Omental fat pad (tissue), 4 donors: ENCODE measurements around the gene EPS8L3. TPM values are rescaled to one million over a fixed set of nuclear protein-coding genes. Genes with fewer than 3 reads are reported as not detected.
"Not testable (repeated sequence)": the region's sequence is repeated elsewhere in the genome, so short reads cannot be mapped to it uniquely, and the experiment has no call there.

Source experiments
- ATAC-seq: fragments of 150-250 bp; one replicate; pipeline ENCODE4 v1.9.1; 2016; ENCODE audit warnings: mild to moderate bottlenecking, moderate library complexity; ENCODE audit not compliant: low FRiP score
- DNase-seq: peaks from one replicate; pipeline ENCODE4 v3.0.0-alpha.2; 2019; ENCODE audit warnings: low spot score
- total RNA-seq, 4 donors: library from RNA; depleted of rRNA; stranded (reverse); fragments of >200 nt; gene quantifications; one replicate each; pipeline ENCODE4 v1.1.0, GENCODE V29; 2016
- TF ChIP-seq, protein P1 (sequence below), 3 donors: fragments of 450-650 bp; IDR thresholded peaks; one replicate each; pipeline ENCODE4 v1.5.1; 2016 to 2017; ENCODE audit warnings: antibody characterized with exemption in 3 of 3, mild to moderate bottlenecking in 3 of 3, moderate library complexity in 2 of 3

Gene EPS8L3
- total RNA-seq, 4 donors from 2014 or later, result not detected

GRCh38 chr1:109712321-109712864, 51.3 kb downstream of the EPS8L3 start:
- ATAC-seq (no peak), DNase-seq (no peak)
- TF ChIP-seq, protein P1, sequence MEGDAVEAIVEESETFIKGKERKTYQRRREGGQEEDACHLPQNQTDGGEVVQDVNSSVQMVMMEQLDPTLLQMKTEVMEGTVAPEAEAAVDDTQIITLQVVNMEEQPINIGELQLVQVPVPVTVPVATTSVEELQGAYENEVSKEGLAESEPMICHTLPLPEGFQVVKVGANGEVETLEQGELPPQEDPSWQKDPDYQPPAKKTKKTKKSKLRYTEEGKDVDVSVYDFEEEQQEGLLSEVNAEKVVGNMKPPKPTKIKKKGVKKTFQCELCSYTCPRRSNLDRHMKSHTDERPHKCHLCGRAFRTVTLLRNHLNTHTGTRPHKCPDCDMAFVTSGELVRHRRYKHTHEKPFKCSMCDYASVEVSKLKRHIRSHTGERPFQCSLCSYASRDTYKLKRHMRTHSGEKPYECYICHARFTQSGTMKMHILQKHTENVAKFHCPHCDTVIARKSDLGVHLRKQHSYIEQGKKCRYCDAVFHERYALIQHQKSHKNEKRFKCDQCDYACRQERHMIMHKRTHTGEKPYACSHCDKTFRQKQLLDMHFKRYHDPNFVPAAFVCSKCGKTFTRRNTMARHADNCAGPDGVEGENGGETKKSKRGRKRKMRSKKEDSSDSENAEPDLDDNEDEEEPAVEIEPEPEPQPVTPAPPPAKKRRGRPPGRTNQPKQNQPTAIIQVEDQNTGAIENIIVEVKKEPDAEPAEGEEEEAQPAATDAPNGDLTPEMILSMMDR (IDR thresholded peaks at IDR 0.05), result no peak

DNA sequence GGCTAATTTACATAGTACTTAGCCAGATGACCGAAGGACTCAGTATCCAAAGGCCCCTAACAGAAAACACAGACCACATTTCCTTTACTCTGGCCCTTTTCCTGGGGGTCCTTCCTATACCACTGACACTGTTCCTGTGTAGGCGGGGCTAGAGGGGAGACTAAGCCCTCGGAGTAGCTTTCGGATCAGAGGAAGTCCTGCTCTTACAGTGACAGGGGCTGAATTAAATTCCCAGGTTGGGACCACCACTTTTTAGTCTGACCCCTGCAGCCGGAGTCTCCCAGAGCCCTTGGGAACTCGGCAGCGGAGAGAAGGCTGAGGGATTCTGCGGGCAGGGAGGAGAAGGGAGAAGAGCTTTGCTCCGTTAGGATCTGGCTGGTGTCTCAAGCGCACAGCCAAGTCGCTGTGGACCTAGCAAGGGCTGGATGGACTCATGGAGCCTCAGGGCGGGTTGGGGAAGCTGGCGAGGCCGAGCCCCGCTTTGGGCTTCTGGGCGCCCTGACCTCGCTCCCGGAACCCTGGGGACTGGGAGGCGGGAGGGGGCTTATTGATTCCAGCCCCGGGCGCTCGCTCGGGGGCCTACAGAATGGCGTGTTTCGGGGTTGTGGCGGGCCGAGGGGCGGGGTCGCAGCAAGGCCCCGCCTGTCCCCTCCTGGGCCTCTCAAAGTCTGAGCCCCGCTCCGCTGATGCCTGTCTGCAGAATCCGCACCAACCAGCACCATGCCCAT, 52.0 kb downstream of the EPS8L3 start, which contains the start of gene GSTM5:
Gene GSTM5 (plus strand): TSS at position 659 of the 728 bp plus-strand sequence. CDS start 62 bp downstream, at position 721.
- ATAC-seq, DNase-seq: not testable (repeated sequence)

DNA sequence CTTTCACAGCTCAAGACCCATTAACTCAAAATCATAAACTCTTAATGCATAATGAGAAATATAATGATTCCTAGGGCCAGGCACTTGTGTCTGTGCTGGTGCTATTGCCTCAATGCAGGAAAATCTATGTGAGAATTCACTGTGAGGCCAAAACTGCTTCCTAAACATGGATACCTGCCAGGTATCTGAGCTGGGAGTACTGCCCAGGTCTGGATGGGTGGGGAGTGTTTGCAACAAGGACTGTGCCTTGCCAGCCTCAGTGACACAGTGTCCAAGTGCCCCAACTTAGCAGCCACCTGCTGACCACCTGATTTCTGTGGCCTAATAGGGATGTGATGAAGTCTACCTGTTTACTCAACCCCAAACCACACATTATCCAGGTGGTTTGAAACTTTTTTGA, 53.9 kb downstream of the EPS8L3 start:
- ATAC-seq, DNase-seq: not testable (repeated sequence)

GRCh38 chr1:109708949-109709348, 54.8 kb downstream of the EPS8L3 start:
- not testable (repeated sequence) for ATAC-seq, DNase-seq

- TF ChIP-seq, protein P1 (IDR thresholded peaks at IDR 0.05), result no peak
- DNase-seq (no peak), ATAC-seq (no peak)
Observed at GRCh38 chr1:109705411-109705810, 58.3 kb downstream of the EPS8L3 start.

DNA sequence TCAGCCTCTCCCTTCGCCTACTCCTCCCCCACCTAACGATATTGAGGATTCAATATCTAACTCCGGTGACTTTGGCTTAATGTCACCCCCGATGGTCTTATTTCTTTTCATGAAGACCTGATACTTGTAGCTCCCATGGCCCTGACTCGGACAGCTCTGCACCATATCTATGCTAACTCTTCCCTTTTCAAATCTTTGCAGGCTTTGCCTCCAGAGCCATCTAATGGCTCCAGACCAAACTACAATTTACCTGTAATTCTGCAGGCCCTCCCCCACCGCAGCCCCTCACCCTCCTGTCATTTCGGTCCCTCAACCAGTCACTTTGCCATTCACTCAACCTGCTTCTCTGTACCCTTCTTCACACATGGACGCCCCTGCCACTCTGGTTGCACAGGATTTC, 59.5 kb downstream of the EPS8L3 start:
- TF ChIP-seq, protein P1 (IDR thresholded peaks at IDR 0.05), result no peak
- ATAC-seq (no peak), DNase-seq (no peak)

GRCh38 chr1:109702940-109703339, 60.8 kb downstream of the EPS8L3 start:
- not testable (repeated sequence) for ATAC-seq, DNase-seq

Other genes starting within 250 kb of the EPS8L3 start
- gene GPR61, start 224.1 kb downstream of the EPS8L3 start, total RNA-seq, result not detected
- 1 to 10 TPM; 7.4 to 9.8 (median 8.3) TPM for gene GNAI3, start 215.3 kb downstream of the EPS8L3 start, total RNA-seq
- not detected for gene GNAT2, start 144.3 kb downstream of the EPS8L3 start, total RNA-seq
- 10 to 100 TPM; 33.8 to 88.1 (median 68.6) TPM for gene AMPD2, start 144.1 kb downstream of the EPS8L3 start, total RNA-seq
- 10 to 100 TPM; 14.7 to 29.8 (median 20.8) TPM for gene GSTM4, start 107.8 kb downstream of the EPS8L3 start, total RNA-seq
- 10 to 100 TPM; 35.3 to 74.7 (median 52.2) TPM for gene GSTM2, start 95.9 kb downstream of the EPS8L3 start, total RNA-seq
- 10 to 100 TPM in 1 of 4 donors, not detected in 3; 19.3 TPM for gene GSTM1, start 76.1 kb downstream of the EPS8L3 start, total RNA-seq
- gene GSTM5, start 51.7 kb downstream of the EPS8L3 start, total RNA-seq, result 1 to 10 TPM; 4.2 to 6.6 (median 4.9) TPM
- 100 to 1,000 TPM in 1 of 4 donors, 10 to 100 TPM in 3; 34.4 to 223 (median 62.8) TPM for gene GSTM3, start 22.9 kb downstream of the EPS8L3 start, total RNA-seq
- gene CSF1, start 146.9 kb upstream of the EPS8L3 start, total RNA-seq, result 100 to 1,000 TPM; 103 to 158 (median 118) TPM
- gene AHCYL1, start 220.8 kb upstream of the EPS8L3 start, total RNA-seq, result 100 to 1,000 TPM in 2 of 4 donors, 10 to 100 TPM in 2; 76.0 to 107 (median 95.8) TPM